GM12878 (cell line): ENCODE results near the gene MAP7D2. TPM values are rescaled to one million over a fixed set of nuclear protein-coding genes. Genes with fewer than 3 reads are reported as not detected.

Experiments used
- ATAC-seq: fragments of 200-7000 bp; cut with Tn5 transposase; 3 replicates; pipeline ENCODE4 v1.9.1; 2020; ENCODE audit warnings: mild to moderate bottlenecking, moderate library complexity
- BruUV-seq: library from RNA; stranded (reverse); fragments of 400-500 nt; replicated peaks from 2 replicates; lab custom pipeline; 2021; lab: Mats Ljungman, UMichigan
- CTCF ChIA-PET: fragments of 300-600 bp; sonication (Branson Sonifier 250); formaldehyde crosslinking; extraction: SDS; loops from one replicate; lab custom pipeline; 2021; ENCODE audit warnings: inconsistent platforms; lab: Yijun Ruan, JAX
- POLR2A ChIA-PET: fragments of 350-600 bp; formaldehyde crosslinking; extraction: SDS; loops from one replicate; lab custom pipeline; 2021; ENCODE audit warnings: inconsistent platforms; lab: Charles Lee
- RAD21 ChIA-PET: fragments of 300-600 bp; sonication (Branson Sonifier 250); formaldehyde crosslinking; loops from one replicate; lab custom pipeline; 2023; ENCODE audit warnings: antibody characterized with exemption; ENCODE audit not compliant: unreplicated experiment; lab: Charles Lee
- SMC1A ChIA-PET: fragments of 300-600 bp; sonication (Branson Sonifier 250); formaldehyde crosslinking; loops from one replicate; lab custom pipeline; 2023; ENCODE audit not compliant: unreplicated experiment, uncharacterized antibody; lab: Charles Lee
- DNase-seq: peaks from one replicate; pipeline ENCODE4 v3.0.0-alpha.2; 2011; ENCODE audit warnings: low read depth, low spot score
- FAIRE-seq: peaks from 3 replicates; lab custom pipeline; 2011; peaks lifted over from hg19 to GRCh38; lab: Jason Lieb, UNC
- H2AFZ ChIP-seq: 2 replicates; pipeline ENCODE4 v1.6.0; 2011; ENCODE audit warnings: low read depth, low read length, control low read depth; ENCODE audit not compliant: control insufficient read depth
- H3K27ac ChIP-seq: 2 replicates; pipeline ENCODE4 v1.5.1; 2011; ENCODE audit warnings: control low read depth; ENCODE audit not compliant: control insufficient read depth, insufficient read depth
- H3K27me3 ChIP-seq, 2 experiments: replicated peaks in 1 of 2; 2 replicates each; pipeline versions ENCODE4 v1.6.0 to v1.6.1; 2011; ENCODE audit warnings: low read length in 1 of 2; ENCODE audit not compliant: control insufficient read depth in 2 of 2, insufficient read depth in 2 of 2
- H3K36me3 ChIP-seq, 2 experiments: 2 replicates each; pipeline ENCODE4 v1.5.1; 2011; ENCODE audit warnings: low read length in 1 of 2; ENCODE audit not compliant: control insufficient read depth in 2 of 2, insufficient read depth in 2 of 2
- H3K4me1 ChIP-seq: 2 replicates; pipeline ENCODE4 v1.6.1; 2011; ENCODE audit warnings: mild to moderate bottlenecking, low read length, moderate library complexity, mixed read lengths; ENCODE audit not compliant: control insufficient read depth, insufficient read depth
- H3K4me2 ChIP-seq: 2 replicates; pipeline ENCODE4 v1.6.0; 2011; ENCODE audit warnings: control low read depth; ENCODE audit not compliant: control insufficient read depth, insufficient read depth
- H3K4me3 ChIP-seq: fragments of 200-600 bp; sonication (generic); 2 replicates; pipeline ENCODE4 v1.5.1; 2016
- H3K79me2 ChIP-seq: 2 replicates; pipeline ENCODE4 v1.6.0; 2011; ENCODE audit warnings: low read length; ENCODE audit not compliant: control insufficient read depth, insufficient read depth
- H3K9ac ChIP-seq: 2 replicates; pipeline ENCODE4 v1.8.0; 2011; ENCODE audit warnings: low read length, control low read depth, mixed read lengths; ENCODE audit not compliant: control insufficient read depth, insufficient read depth
- H3K9me3 ChIP-seq: replicated peaks from 3 replicates; pipeline ENCODE4 v1.5.1; 2011; ENCODE audit warnings: mild to moderate bottlenecking, low read length; ENCODE audit not compliant: control insufficient read depth, insufficient read depth
- H4K20me1 ChIP-seq: 2 replicates; pipeline ENCODE4 v1.6.0; 2011; ENCODE audit not compliant: control insufficient read depth, insufficient read depth
- ASH2L ChIP-seq: fragments of 300-600, 200-600 bp; sonication (generic); IDR thresholded peaks from 2 replicates; pipeline ENCODE4 v1.6.1; 2017; ENCODE audit warnings: low read depth, mild to moderate bottlenecking, borderline replicate concordance
- ATF7 ChIP-seq: fragments of 450-650 bp; IDR thresholded peaks from 2 replicates; pipeline ENCODE4 v1.6.1; 2016; ENCODE audit warnings: low read depth, mild to moderate bottlenecking
- CBX5 ChIP-seq: sonication (generic); IDR thresholded peaks from 2 replicates; pipeline ENCODE4 v1.6.1; 2016; ENCODE audit warnings: low read depth, moderate library complexity, mild to moderate bottlenecking, inconsistent platforms
- ESRRA ChIP-seq: IDR thresholded peaks from 2 replicates; pipeline ENCODE4 v1.6.1; 2012; ENCODE audit warnings: mild to moderate bottlenecking, low read length, improper control_type of control experiment
- NBN ChIP-seq: fragments of 450-650 bp; IDR thresholded peaks from 2 replicates; pipeline ENCODE4 v1.6.1; 2016
- PAX5 ChIP-seq: IDR thresholded peaks from 2 replicates; pipeline ENCODE4 v1.6.1; 2011; ENCODE audit warnings: low read depth, low read length, borderline replicate concordance
- RAD21 ChIP-seq: IDR thresholded peaks from 2 replicates; pipeline ENCODE4 v1.6.1; 2011; ENCODE audit warnings: mild to moderate bottlenecking, low read depth, low read length, moderate library complexity; ENCODE audit not compliant: insufficient read depth
- RBBP5 ChIP-seq: fragments of 200-600 bp; sonication (generic); conservative IDR thresholded peaks from 2 replicates; pipeline ENCODE4 v1.6.1; 2016
- RELB ChIP-seq: fragments of 450-650 bp; IDR thresholded peaks from 2 replicates; pipeline ENCODE4 v1.6.1; 2017; ENCODE audit warnings: low read depth, mild to moderate bottlenecking, moderate library complexity
- SRF ChIP-seq, 2 experiments: IDR thresholded peaks; 2 replicates each; pipeline ENCODE4 v1.6.1; 2011; ENCODE audit warnings: low read depth in 2 of 2, low read length in 2 of 2, mild to moderate bottlenecking in 1 of 2, moderate library complexity in 1 of 2
- TCF3 ChIP-seq: IDR thresholded peaks from 2 replicates; pipeline ENCODE4 v1.6.1; 2012; ENCODE audit warnings: low read depth, mild to moderate bottlenecking, low read length, borderline replicate concordance; ENCODE audit not compliant: insufficient read depth
- ZSCAN29 ChIP-seq: fragments of 450-650 bp; IDR thresholded peaks from 2 replicates; pipeline ENCODE4 v1.6.1; 2017; ENCODE audit warnings: mild to moderate bottlenecking, moderate library complexity
- WGBS: methylation state at CpG from one replicate; pipeline ENCODE4 v1.1.6; 2016; ENCODE audit warnings: low lambda C conversion rate; ENCODE audit not compliant: insufficient replicate concordance, insufficient coverage; ENCODE audit errors: missing lambda C conversion rate; 5-methylcytosine and 5-hydroxymethylcytosine counted together
- in situ Hi-C: fragments of 300-500 bp; cut with MboI; formaldehyde crosslinking; loops from 9 replicates; pipeline ENCODE4 v1.14.3; 2018; ENCODE audit warnings: mixed read lengths
- intact Hi-C: fragments of 100-400 bp; cut with micrococcal nuclease; formaldehyde crosslinking; loops from one replicate; pipeline ENCODE4 v1.14.2; 2022; ENCODE audit not compliant: unreplicated experiment
- polyA plus RNA-seq, 11 experiments: library from polyadenylated mRNA; depleted of rRNA in 4 of 11; unstranded in 6 of 11; stranded (reverse) in 5 of 11; fragments of >200 nt; fragmentation: Nextera tagmentation in 4 of 11; fragmentation: Illumina TruSeq in 1 of 11; extraction: Ambion mirVana in 4 of 11; extraction: Trizol in 1 of 11; gene quantifications; 1 replicate in 1 of 11; 2 replicates in 10 of 11; pipeline versions ENCODE4 v1.2.1 to v1.2.3, GENCODE V29; 2011 to 2016; ENCODE audit warnings: inconsistent platforms in 2 of 11, missing spikeins in 2 of 11, low read depth in 1 of 11
- total RNA-seq, 4 experiments: library from RNA; depleted of rRNA in 3 of 4; stranded (reverse); fragments of >200 nt in 3 of 4; fragmentation: Illumina TruSeq in 1 of 4; extraction: Trizol in 1 of 4; gene quantifications; 2 replicates each; pipeline versions ENCODE4 v1.2.1 to v1.2.3, GENCODE V29; 2013 to 2021
- TF ChIP-seq, protein P1 (sequence below): IDR thresholded peaks from 2 replicates; pipeline ENCODE4 v1.6.1; 2011; ENCODE audit warnings: low read depth, low read length, improper control_type of control experiment, borderline replicate concordance
- TF ChIP-seq, protein P2 (sequence below): fragments of 450-650 bp; IDR thresholded peaks from 2 replicates; pipeline ENCODE4 v1.6.1; 2016; ENCODE audit warnings: mild to moderate bottlenecking
- TF ChIP-seq, protein P3 (sequence below): IDR thresholded peaks from 2 replicates; pipeline ENCODE4 v1.6.1; 2012; ENCODE audit warnings: low read depth, low read length, improper control_type of control experiment

Gene MAP7D2
- total and polyA plus RNA-seq, 10 of the 15 experiments (the other 5 are each of a cell fraction or from before 2014, with no cell fraction given) = 0.06 to 18.4 (median 0.22) TPM

DNA sequence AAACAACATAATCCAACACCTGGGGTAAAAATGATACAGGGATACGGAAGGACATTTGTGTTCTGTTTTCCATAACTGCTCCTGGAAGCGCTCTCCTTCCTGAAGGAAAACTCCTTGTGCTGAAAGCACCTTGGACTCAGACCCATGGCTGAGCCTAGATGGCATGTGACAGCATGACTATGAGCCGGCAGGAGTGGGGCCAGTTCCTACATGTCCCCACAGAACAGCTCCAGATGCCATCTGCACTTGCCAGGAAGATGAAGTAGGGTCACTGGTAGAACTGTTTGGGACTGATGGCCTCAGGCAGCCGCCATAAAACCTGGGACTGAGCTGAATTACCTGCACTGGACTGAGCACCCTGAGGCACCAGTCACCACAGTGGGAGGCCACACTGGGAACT is 69.8 kb downstream of the MAP7D2 start (continued):
- no peak for TF ChIP-seq RAD21
- TF ChIP-seq, protein P1, sequence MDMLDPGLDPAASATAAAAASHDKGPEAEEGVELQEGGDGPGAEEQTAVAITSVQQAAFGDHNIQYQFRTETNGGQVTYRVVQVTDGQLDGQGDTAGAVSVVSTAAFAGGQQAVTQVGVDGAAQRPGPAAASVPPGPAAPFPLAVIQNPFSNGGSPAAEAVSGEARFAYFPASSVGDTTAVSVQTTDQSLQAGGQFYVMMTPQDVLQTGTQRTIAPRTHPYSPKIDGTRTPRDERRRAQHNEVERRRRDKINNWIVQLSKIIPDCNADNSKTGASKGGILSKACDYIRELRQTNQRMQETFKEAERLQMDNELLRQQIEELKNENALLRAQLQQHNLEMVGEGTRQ = no peak
- TF ChIP-seq CBX5 = no peak
- TF ChIP-seq RELB = no peak
- TF ChIP-seq PAX5 = no peak
- no peak for TF ChIP-seq SRF (IDR thresholded peaks at IDR 0.05; ENCODE audit: low read depth in 2 of 2, low read length in 2 of 2)
- TF ChIP-seq, protein P2, sequence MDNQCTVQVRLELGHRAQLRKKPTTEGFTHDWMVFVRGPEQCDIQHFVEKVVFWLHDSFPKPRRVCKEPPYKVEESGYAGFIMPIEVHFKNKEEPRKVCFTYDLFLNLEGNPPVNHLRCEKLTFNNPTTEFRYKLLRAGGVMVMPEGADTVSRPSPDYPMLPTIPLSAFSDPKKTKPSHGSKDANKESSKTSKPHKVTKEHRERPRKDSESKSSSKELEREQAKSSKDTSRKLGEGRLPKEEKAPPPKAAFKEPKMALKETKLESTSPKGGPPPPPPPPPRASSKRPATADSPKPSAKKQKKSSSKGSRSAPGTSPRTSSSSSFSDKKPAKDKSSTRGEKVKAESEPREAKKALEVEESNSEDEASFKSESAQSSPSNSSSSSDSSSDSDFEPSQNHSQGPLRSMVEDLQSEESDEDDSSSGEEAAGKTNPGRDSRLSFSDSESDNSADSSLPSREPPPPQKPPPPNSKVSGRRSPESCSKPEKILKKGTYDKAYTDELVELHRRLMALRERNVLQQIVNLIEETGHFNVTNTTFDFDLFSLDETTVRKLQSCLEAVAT = no peak
- TF ChIP-seq RBBP5 = no peak

DNA sequence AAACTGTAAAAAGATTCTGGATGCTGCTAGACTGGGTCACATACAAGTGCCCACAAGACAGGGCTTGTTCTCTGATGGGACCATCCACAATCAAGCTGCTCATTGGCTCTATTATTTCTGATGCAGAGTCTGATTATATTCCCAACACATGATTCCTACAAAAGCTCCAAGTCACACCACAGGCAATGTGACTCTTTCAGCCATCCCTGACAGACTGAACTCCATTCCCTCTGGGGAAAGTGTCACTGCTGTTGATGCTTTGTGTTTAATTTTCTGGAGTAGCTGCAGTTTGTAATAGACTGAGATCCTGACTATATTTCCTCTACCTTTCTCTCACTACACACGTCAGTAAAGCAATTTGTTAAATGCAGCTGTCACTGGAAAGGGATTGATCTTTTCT is 70.5 kb downstream of the MAP7D2 start:
- BruUV-seq = no TSS peak

More for the DNA sequence above, 70.5 kb downstream of the MAP7D2 start:
- 0% methylated on average over 1 of the region's 1 CpG for WGBS
- ChIA-PET SMC1A (interaction anchor here (1.2 kb wide), 1 partner anchor 12 kb away, joined by 3 read pairs; no protein-coding TSS in a partner anchor), RAD21 (no interaction called here), CTCF (no interaction called here), POLR2A (no interaction called here)
- no peak overlapping the region for H3K4me2 ChIP-seq
- no peak overlapping the region for H3K4me3 ChIP-seq
- no peaks in the 10 kb centered on the region for H3K4me1 ChIP-seq
- no peaks in the 10 kb centered on the region for H3K27me3 ChIP-seq
- H3K9me3 ChIP-seq = no peaks in the 10 kb centered on the region
- DNase-seq (no peak), ATAC-seq (no peak), FAIRE-seq (no peak)
- TF ChIP-seq ATF7 (no peak), ZSCAN29 (no peak), TCF3 (no peak), ASH2L (no peak), NBN (no peak), ESRRA (no peak)
- TF ChIP-seq, protein P3, sequence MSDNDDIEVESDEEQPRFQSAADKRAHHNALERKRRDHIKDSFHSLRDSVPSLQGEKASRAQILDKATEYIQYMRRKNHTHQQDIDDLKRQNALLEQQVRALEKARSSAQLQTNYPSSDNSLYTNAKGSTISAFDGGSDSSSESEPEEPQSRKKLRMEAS = no peak
- H3K36me3 ChIP-seq = no peaks in the 10 kb centered on the region
- no peaks in the 10 kb centered on the region for H3K79me2 ChIP-seq
- in situ Hi-C loops (no loop called here), intact Hi-C loops (no loop called here)
- H3K9ac ChIP-seq = no peak overlapping the region
- no peaks in the 10 kb centered on the region for H4K20me1 ChIP-seq
- no peak overlapping the region for H2AFZ ChIP-seq
- H3K27ac ChIP-seq = no peak overlapping the region
